Spleen (tissue), 13 donors: Measurements from ENCODE around the gene ELOA. TPM values are rescaled to one million over a fixed set of nuclear protein-coding genes. Genes with fewer than 3 reads are reported as not detected.

Experiments used
- DNase-seq: peaks from one replicate; pipeline ENCODE4 v3.0.0-alpha.2; 2020
- H3K27ac ChIP-seq, 8 donors: fragments of 200-600 bp; sonication (generic) in 7 of 8; 1 replicate in 4 of 8; 2 replicates in 4 of 8; pipeline versions ENCODE4 v1.5.0 to v1.8.0; 2016 to 2021; ENCODE audit warnings: inconsistent platforms in 4 of 8, mild to moderate bottlenecking in 4 of 8, moderate library complexity in 1 of 8
- H3K27me3 ChIP-seq, 7 donors: fragments of 200-600 bp; sonication (generic) in 6 of 7; replicated peaks in 1 of 7; 1 replicate in 4 of 7; 2 replicates in 3 of 7; pipeline versions ENCODE4 v1.5.0 to v1.8.0; 2016 to 2021; ENCODE audit warnings: inconsistent platforms in 3 of 7, mild to moderate bottlenecking in 1 of 7
- H3K36me3 ChIP-seq, 6 donors: fragments of 200-600 bp; sonication (generic) in 5 of 6; 1 replicate in 4 of 6; 2 replicates in 2 of 6; pipeline versions ENCODE4 v1.5.0 to v1.8.0; 2016 to 2021; ENCODE audit warnings: inconsistent platforms in 2 of 6
- H3K4me1 ChIP-seq, 6 donors: fragments of 200-600 bp; sonication (generic) in 5 of 6; 1 replicate in 3 of 6; 2 replicates in 3 of 6; pipeline versions ENCODE4 v1.5.0 to v1.8.0; 2016 to 2021; ENCODE audit warnings: inconsistent platforms in 3 of 6
- H3K4me3 ChIP-seq, 8 donors: fragments of 200-600 bp; sonication (generic) in 7 of 8; 1 replicate in 4 of 8; 2 replicates in 4 of 8; pipeline versions ENCODE4 v1.5.0 to v1.8.0; 2016 to 2021; ENCODE audit warnings: inconsistent platforms in 4 of 8, mild to moderate bottlenecking in 4 of 8, moderate library complexity in 2 of 8
- H3K9me3 ChIP-seq, 8 donors: fragments of 200-600 bp; sonication (generic) in 7 of 8; 1 replicate in 4 of 8; 2 replicates in 4 of 8; pipeline versions ENCODE4 v1.5.0 to v1.8.0; 2016 to 2021; ENCODE audit warnings: inconsistent platforms in 4 of 8
- CTCF ChIP-seq, 11 experiments: fragments of 200-600 bp in 7 of 11; fragments of 450-650 bp in 4 of 11; sonication (generic) in 4 of 11; IDR thresholded peaks in 8 of 11; conservative IDR thresholded peaks in 3 of 11; 1 replicate in 7 of 11; 2 replicates in 4 of 11; pipeline versions ENCODE4 v1.4.0 to v1.8.0; 2016 to 2021; ENCODE audit warnings: antibody characterized with exemption in 11 of 11, inconsistent platforms in 4 of 11, mild to moderate bottlenecking in 1 of 11
- POLR2A ChIP-seq, 3 donors: fragments of 450-650 bp; IDR thresholded peaks; one replicate each; pipeline ENCODE4 v1.5.1; 2017; ENCODE audit warnings: antibody characterized with exemption in 3 of 3, mild to moderate bottlenecking in 1 of 3
- POLR2AphosphoS5 ChIP-seq, 3 donors: sonication (generic); formaldehyde crosslinking; IDR thresholded peaks; one replicate each; pipeline ENCODE4 v1.5.1; 2017; ENCODE audit warnings: antibody characterized with exemption in 3 of 3
- WGBS, 5 donors: extraction: QIAGEN DNeasy Blood & Tissue Kit in 3 of 5; methylation state at CpG; one replicate each; pipeline versions ENCODE4 v1.1.5 to v1.1.7; 2013 to 2018; 5-methylcytosine and 5-hydroxymethylcytosine counted together
- intact Hi-C: fragments of 100-400 bp; cut with DNase I; formaldehyde crosslinking; loops from one replicate; pipeline ENCODE4 v1.15.0; 2023; ENCODE audit warnings: low total_unique reads
- long read RNA-seq, 2 donors: transcript quantifications; one replicate each; lab custom pipeline, GENCODE V29; 2026
- polyA plus RNA-seq, 3 donors: library from polyadenylated mRNA; stranded (reverse); fragments of 200-250 nt; gene quantifications; one replicate each; pipeline ENCODE4 v1.2.1, GENCODE V29; 2013
- total RNA-seq, 7 donors: library from RNA; depleted of rRNA in 3 of 7; stranded (reverse); fragments of >200 nt in 3 of 7; fragmentation: NEBNext Ultra II Directional in 4 of 7; extraction: Animal tissue kit (Norgen Biotek cat#: 25700) in 4 of 7; gene quantifications; one replicate each; pipeline versions ENCODE4 v1.1.0 to v1.2.1, GENCODE V29; 2016 to 2021
- donor health status: healthy with polysubstance abuse.
- donor health status: DM: no; HTN: no; CAD: no; lungs with moderate emphysema.
- donor health status: DM: no; HTN: no; CAD: no.
- donor health status: Bipolar disorder and iron deficiency.
- donor health status: healthy.
- donor health status: DM: no; HTN: no; CAD: no.
- donor health status: DM: yes; HTN: yes; CAD: no.

Gene ELOA
- total RNA-seq: 10 to 100 TPM; 30.3 to 38.0 (median 34.0) TPM
- 10 to 100 TPM in 2 of 3 donors, 1 to 10 TPM in 1; 7.9 to 12.2 (median 10.0) TPM for polyA plus RNA-seq
- long read RNA-seq, donor 1, full-length matches to known transcripts: 4 of 4 reads
- long read RNA-seq, donor 1, partial matches to known transcripts: 0 of 4 reads
- long read RNA-seq, donor 1, other reads (novel, unspliced or antisense): 0 of 4 reads
- long read RNA-seq, donor 2, full-length matches to known transcripts: 2 of 2 reads
- long read RNA-seq, donor 2, partial matches to known transcripts: 0 of 2 reads
- long read RNA-seq, donor 2, other reads (novel, unspliced or antisense): 0 of 2 reads

GRCh38 chr1:23743287-23744152 is at the start of gene ELOA:
TSS of gene ELOA (plus strand) at chr1:23743471. CDS start at chr1:23743504, 33 bp downstream.
- Histone ChIP-seq H3K4me1 (peaks cover 19 to 58% (median 54%) of the 10 kb centered on the region in 6 donors), H3K27me3 (no peaks in the 10 kb centered on the region), H3K9me3 (no peaks in the 10 kb centered on the region), H3K4me3 (peak within 1 kb of the TSS; percentile 90 to 100 (median 98)), H3K27ac (peak within 1 kb of the TSS; percentile 89 to 98 (median 96)), H3K36me3 (peaks cover 0 to 26% (median 3%) of the 10 kb centered on the region in 6 donors)
- TF ChIP-seq POLR2AphosphoS5 (IDR thresholded peaks at IDR 0.05) (peak; percentile 92 to 95 (median 94)), CTCF (IDR thresholded peaks at IDR 0.05 in 8 of 11, conservative IDR thresholded peaks at IDR 0.05 in 3 of 11) (no peak), POLR2A (IDR thresholded peaks at IDR 0.05) (peak in 2 of 3 donors; percentile 43 to 52)
- 0 to 1% (median 0%) methylated on average over 47 to 119 of the region's 119 CpGs for WGBS, 5 donors
- intact Hi-C loops: loop anchor here (10.0 kb wide), 1 partner anchor 49 kb away; the partner anchor contains the start of gene RPL11
- peak; percentile 97 for DNase-seq

- 54 to 80% (median 63%) methylated on average over 2 of the region's 2 CpGs for WGBS, 5 donors
- H3K4me3 ChIP-seq: peak overlapping the region in 3 of 8 donors; percentile 82 to 87 (median 87)
- no peak for DNase-seq
- no peaks in the 10 kb centered on the region for H3K27me3 ChIP-seq
- intact Hi-C loops: loop anchor here (10.0 kb wide), 1 partner anchor 51 kb away; the partner anchor contains the start of gene ELOA
- H3K36me3 ChIP-seq: peaks cover 0 to 63% (median 58%) of the 10 kb centered on the region in 6 donors
- peaks cover 0 to under 1% (median 0%) of the 10 kb centered on the region in 8 donors for H3K9me3 ChIP-seq
- H3K4me1 ChIP-seq: peaks cover 20 to 71% (median 65%) of the 10 kb centered on the region in 6 donors
- TF ChIP-seq POLR2A (IDR thresholded peaks at IDR 0.05): no peak
- TF ChIP-seq CTCF (IDR thresholded peaks at IDR 0.05 in 8 of 11, conservative IDR thresholded peaks at IDR 0.05 in 3 of 11): no peak
- no peak for TF ChIP-seq POLR2AphosphoS5 (IDR thresholded peaks at IDR 0.05)
- no peak overlapping the region for H3K27ac ChIP-seq
Observed at GRCh38 chr1:23693599-23693998, 49.7 kb upstream of the ELOA start.

- H3K9me3 ChIP-seq: no peaks in the 10 kb centered on the region
- H3K4me1 ChIP-seq: peaks cover 20 to 79% (median 67%) of the 10 kb centered on the region in 6 donors
- no peaks in the 10 kb centered on the region for H3K27me3 ChIP-seq
- 42 to 74% (median 63%) methylated on average over 3 of the region's 3 CpGs for WGBS, 5 donors
- no peak overlapping the region for H3K4me3 ChIP-seq
- intact Hi-C loops: loop anchor here (10.0 kb wide), 1 partner anchor 50 kb away; the partner anchor contains the start of gene ELOA
- peaks cover 0 to 70% (median 63%) of the 10 kb centered on the region in 6 donors for H3K36me3 ChIP-seq
- DNase-seq: no peak
- no peak for TF ChIP-seq POLR2AphosphoS5 (IDR thresholded peaks at IDR 0.05)
- TF ChIP-seq POLR2A (IDR thresholded peaks at IDR 0.05): no peak
- no peak for TF ChIP-seq CTCF (IDR thresholded peaks at IDR 0.05 in 8 of 11, conservative IDR thresholded peaks at IDR 0.05 in 3 of 11)
- no peak overlapping the region for H3K27ac ChIP-seq
Observed at GRCh38 chr1:23694371-23694770, 48.9 kb upstream of the ELOA start.
